LHCN-M2 (cell line): ENCODE results near the gene C2orf74. TPM values are rescaled to one million over a fixed set of nuclear protein-coding genes. Genes with fewer than 3 reads are reported as not detected.

Experiments
- DNase-seq: peaks from one replicate; pipeline ENCODE4 v3.0.0-alpha.2; 2012; ENCODE audit warnings: low read depth
- total RNA-seq: library from RNA; depleted of rRNA; stranded (reverse); fragments of >200 nt; gene quantifications from 2 replicates; pipeline ENCODE4 v1.2.3, GENCODE V29; 2014; rRNA removed

C2orf74 gene
- total RNA-seq, 1 experiment from 2014 or later: 31.6 TPM

DNA sequence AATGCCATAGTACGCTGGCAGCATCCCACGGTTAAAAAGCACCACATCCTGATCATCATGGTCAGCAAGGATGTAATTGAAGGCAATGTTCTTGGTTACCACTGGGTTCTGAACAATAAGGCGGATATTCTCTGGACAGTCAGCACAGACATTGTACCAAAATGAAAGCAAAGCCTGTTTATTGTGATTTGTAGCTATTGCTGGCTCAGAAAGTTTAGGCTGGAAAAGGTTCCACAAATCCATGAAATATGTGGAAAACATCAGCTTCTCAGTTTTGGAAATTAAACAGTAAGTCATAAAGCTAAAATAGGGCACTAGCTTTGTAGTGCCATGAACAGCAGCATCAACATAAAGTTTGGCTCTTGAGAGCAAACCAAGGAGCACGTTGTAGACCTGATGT lies 52.2 kb downstream of the C2orf74 start:
- DNase-seq: no peak

Other genes starting within 250 kb of the C2orf74 start
- gene PEX13, start 144.5 kb upstream of the C2orf74 start, total RNA-seq: 42.2 and 46.8 TPM in 2 replicates
- 4.1 and 5.2 TPM in 2 replicates for gene PUS10, start 143.9 kb upstream of the C2orf74 start, total RNA-seq
- gene SANBR, start 96.3 kb upstream of the C2orf74 start, total RNA-seq: 16.3 and 16.8 TPM in 2 replicates